GM12875 (cell line): Measurements from ENCODE around the gene SFXN5.

ENCODE experiments used
- H3K4me3 ChIP-seq: one replicate; pipeline ENCODE4 v1.5.1; 2011; ENCODE audit warnings: low read depth, low read length, control low read depth
- CTCF ChIP-seq: IDR thresholded peaks from 2 replicates; pipeline ENCODE4 v1.5.1; 2011; ENCODE audit warnings: low read depth, mild to moderate bottlenecking, control low read depth, inconsistent platforms, low read length, moderate library complexity, borderline replicate concordance; ENCODE audit not compliant: insufficient read depth

Gene SFXN5

GRCh38 chr2:73037947-73038585 lies 33.4 kb downstream of the SFXN5 start:
- no peak for TF ChIP-seq CTCF
- no peak overlapping the region for H3K4me3 ChIP-seq

DNA sequence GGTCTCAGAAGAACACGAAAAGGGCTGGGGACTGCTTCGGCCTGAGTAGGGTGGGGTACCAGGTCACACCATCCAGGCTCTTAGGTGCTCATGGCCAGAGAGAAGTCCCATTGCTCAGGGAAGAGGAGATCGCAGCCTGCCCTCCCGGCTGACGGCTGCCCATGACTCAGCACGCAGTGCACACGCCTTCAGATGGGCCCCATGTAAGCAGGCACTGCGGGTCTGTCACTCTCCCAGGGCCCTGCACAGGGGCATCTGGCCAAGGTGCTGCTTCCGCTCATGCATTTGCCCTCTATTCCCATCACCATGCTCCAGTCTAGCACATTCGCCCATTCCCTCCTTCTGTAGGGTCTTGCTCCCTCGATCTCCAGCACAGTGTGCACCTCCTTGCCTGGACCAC lies 34.7 kb downstream of the SFXN5 start:
- no peak for TF ChIP-seq CTCF
- no peak overlapping the region for H3K4me3 ChIP-seq

DNA sequence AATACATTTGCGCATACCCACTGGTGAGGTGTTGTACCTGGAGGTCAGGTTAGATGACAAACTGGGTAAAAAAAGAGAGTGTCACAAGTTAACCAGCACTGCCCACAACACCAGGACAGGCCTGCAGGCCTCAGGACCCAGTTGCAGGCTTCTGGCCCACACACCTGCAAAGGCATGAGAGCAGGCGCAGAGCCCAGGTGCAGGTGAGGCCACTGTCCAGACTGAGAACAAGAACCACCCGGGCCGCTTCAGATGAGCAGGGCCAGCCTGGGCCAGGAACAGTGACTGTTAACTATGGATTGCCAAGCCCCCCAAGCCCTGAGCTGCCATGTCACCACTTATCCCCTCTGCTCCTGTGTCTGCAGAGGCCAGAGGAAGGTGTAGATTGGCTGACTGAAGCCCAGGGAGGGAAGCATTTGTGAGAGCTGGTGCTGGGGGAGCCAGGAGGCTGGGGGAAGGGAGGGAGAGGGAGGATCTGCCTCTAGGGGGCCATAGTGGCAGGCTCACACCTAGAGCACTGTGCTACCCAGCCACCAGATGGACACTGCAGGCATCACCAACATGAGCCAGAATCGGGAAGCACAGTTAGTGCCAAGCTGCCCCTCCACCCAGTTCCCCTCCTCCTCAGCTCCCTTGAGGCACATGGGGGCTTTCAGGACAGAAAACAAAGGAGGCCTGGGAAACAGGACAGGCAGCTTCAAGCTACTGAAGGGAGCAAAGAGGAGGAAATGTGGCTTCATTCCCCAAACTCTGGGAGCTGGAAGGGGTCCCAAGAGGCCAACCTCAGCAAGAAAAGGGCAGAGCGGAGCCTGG lies 35.4 kb downstream of the SFXN5 start:
- H3K4me3 ChIP-seq = no peak overlapping the region
- TF ChIP-seq CTCF = peak; percentile 27; the same call in 1 of the 2 replicates

DNA sequence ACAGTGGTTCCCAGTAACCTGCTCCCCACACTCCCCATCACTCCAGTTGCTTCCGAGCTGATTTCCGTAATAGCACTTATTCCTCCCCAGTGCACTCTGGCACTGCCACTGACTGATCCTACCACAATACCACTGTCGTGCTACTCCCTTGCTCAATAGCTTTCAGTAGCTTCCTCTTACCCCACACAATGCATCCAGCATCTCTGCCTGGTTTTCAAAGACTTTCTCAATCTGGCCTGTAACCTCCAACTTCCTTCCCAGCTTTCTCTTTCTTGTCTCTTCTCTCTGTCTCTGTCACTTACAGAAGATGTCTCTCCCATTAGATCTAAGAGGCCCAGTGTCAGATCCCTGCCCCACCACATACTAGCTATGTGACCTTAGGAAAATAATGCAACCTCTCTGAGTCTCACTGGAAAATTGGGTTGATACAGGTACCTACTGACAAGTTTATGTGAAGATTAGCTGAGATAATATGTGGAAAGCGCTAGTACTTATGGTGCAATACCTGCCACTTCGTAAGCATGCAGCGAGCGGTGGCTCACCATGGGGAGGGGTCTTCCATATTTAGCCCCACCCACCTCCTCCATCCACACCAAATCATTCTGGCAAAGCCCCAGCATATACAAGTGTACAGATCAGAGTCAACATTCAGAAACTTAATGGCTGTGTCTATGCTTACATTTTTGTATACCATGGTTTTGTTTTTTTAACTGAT lies 36.7 kb downstream of the SFXN5 start:
- no peak overlapping the region for H3K4me3 ChIP-seq
- no peak for TF ChIP-seq CTCF

DNA sequence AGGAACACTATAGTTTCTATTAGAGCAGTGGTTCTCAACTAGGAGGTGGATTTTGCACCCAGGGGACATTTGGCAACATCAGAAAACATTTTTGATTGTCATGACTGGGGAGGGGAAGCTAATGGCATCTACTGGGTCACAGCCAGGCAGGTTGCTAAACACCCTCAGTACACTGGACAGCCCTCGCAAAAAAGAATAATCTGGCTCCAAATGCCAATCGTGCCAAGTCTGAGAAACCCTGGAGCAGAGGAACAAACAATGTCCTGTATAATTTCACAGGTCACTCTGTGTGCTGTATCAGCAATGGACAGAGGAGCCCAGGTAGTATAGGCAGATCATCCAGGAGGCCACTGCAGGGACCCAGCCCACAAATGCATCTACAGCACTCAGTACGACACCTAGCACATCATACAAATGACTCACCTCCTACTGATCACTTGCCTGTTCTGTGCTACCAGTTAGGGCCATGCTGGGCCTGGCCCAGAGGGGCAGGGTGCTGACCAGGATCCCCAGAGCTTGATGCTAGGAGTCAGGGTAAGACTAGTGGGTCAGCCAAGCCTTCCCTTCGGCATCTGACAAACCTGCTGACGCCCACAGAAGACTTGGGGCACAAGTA lies 37.6 kb downstream of the SFXN5 start:
- no peak for TF ChIP-seq CTCF
- H3K4me3 ChIP-seq = no peak overlapping the region

GRCh38 chr2:73033142-73033765 lies 38.3 kb downstream of the SFXN5 start:
- no peak for TF ChIP-seq CTCF

More at GRCh38 chr2:73033142-73033765, 38.3 kb downstream of the SFXN5 start:
- H3K4me3 ChIP-seq = no peak overlapping the region
